ENCODE results near the gene TFB2M.
A peak's percentile ranks its signal among the peaks of the same experiment; 100 is the strongest.
"Not testable (repeated sequence)": the region's sequence is repeated elsewhere in the genome, so short reads cannot be mapped to it uniquely, and the experiment has no call there.

Gene TFB2M

DNA sequence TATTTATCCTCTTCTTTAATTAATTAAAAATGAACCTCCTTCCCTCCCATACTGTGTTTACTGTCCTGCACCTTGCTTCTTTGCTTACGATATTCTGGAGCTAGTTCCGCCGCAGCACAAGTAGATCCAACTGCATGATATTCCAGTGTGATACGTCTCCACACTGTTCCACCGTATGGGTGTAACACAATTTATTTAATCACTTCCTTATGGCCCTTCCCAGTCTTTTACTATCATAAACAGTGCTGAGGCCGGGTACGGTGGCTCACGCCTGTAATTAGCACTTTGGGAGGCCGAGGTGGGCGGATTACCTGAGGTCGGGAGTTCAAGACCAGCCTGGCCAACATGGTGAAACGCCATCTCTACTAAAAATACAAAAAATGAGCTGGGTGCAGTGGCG lies 25.9 kb upstream of the TFB2M start:
- no peak for DNase-seq (ENCODE audit: low read depth)
- H3K4me3 ChIP-seq (ENCODE audit: low read depth, low read length): no peak overlapping the region
- TF ChIP-seq, protein P1, sequence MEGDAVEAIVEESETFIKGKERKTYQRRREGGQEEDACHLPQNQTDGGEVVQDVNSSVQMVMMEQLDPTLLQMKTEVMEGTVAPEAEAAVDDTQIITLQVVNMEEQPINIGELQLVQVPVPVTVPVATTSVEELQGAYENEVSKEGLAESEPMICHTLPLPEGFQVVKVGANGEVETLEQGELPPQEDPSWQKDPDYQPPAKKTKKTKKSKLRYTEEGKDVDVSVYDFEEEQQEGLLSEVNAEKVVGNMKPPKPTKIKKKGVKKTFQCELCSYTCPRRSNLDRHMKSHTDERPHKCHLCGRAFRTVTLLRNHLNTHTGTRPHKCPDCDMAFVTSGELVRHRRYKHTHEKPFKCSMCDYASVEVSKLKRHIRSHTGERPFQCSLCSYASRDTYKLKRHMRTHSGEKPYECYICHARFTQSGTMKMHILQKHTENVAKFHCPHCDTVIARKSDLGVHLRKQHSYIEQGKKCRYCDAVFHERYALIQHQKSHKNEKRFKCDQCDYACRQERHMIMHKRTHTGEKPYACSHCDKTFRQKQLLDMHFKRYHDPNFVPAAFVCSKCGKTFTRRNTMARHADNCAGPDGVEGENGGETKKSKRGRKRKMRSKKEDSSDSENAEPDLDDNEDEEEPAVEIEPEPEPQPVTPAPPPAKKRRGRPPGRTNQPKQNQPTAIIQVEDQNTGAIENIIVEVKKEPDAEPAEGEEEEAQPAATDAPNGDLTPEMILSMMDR (IDR thresholded peaks at IDR 0.05; ENCODE audit: insufficient read depth, low read depth, low read length, missing control alignments): no peak

DNA sequence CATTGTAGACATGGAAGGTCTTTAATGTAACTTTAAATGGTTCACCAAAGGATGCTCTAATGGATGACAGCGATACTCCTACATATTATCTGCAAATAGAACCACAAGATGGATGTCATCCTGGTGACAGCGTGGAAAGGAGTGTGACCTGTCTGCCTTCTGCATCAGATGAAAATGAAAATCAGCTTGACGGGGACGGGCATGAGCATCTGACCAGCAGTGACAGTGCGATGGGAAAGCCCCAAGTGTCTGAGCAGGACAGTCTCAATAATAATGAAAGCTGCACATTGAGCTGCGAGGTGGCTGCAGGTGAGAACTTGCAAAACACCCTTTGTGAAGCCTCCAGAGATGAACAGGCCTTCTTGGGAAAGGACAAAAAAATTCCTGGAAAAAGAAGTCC lies 25.4 kb upstream of the TFB2M start:
- DNase-seq (ENCODE audit: low read depth): peak; percentile 87
- TF ChIP-seq, protein P1 (IDR thresholded peaks at IDR 0.05; ENCODE audit: insufficient read depth, low read depth, low read length, missing control alignments): no peak
- H3K4me3 ChIP-seq (ENCODE audit: low read depth, low read length): peak overlapping the region; percentile 41

DNA sequence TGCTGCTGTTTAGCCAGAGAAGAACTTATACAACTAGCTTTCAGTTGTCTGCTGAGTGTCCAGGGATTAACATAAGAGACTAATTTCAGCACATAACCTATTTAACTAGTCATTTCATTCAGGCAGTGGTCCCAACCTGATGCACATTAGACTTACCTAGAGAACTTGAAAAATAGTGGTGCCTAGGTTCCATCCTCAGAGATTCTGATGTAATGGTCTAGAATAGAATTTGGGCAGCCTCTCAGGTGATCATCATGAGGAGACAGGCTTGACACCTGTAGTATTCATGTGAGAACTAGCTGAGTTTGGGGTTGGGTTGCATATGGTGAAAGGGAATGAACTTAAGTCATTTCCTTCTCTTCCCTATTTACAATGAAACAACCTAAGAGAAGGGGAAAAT lies 25.0 kb upstream of the TFB2M start:
- TF ChIP-seq, protein P1 (IDR thresholded peaks at IDR 0.05; ENCODE audit: insufficient read depth, low read depth, low read length, missing control alignments): no peak
- H3K4me3 ChIP-seq (ENCODE audit: low read depth, low read length): peak overlapping the region; percentile 41
- peak; percentile 21 for DNase-seq (ENCODE audit: low read depth)

DNA sequence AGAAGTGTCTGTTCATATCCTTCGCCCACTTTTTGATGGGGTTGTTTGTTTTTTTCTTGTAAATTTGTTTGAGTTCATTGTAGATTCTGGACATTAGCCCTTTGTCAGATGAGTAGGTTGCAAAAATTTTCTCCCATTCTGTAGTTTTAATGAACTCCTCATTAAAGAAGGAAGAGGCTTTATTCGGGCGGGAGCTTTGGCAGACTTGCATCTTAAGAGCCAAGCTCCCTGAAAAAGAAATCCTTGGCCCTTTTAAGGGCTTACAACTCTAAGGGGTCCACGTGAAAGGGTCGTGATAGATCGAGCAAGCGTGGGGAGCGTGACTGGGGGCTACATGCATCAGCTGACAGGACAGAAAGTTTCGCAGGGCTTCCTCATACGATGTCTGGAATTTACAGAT lies 23.9 kb upstream of the TFB2M start:
- not testable (repeated sequence) for H3K4me3 ChIP-seq (ENCODE audit: low read depth, low read length); DNase-seq (ENCODE audit: low read depth)

DNA sequence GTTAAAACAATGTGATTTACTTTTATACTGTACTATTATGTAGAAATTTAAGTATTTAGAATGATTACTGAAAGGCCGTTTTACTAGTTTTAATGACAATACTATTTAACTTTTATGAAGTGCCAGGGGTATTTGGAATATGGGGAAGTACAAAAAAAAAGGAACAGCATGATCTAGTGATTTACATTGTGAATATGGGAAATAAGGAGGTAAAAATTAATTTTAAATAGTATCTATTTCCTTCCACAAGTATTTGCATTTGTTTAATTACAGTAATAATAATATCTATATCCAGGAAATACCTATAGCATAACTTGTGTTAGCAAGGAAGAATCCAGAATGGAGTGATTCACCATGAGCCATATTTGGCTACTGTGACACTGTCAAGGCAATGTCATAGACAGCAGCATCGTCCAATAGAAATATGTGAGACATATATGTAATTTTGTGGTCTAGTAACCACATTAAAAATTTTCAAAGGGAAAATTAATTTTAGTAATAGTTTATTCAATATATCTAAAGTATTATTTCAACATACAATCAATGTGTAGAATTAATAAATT lies 22.2 kb upstream of the TFB2M start:
- H3K4me3 ChIP-seq (ENCODE audit: low read depth, low read length): no peak overlapping the region
- TF ChIP-seq, protein P1 (IDR thresholded peaks at IDR 0.05; ENCODE audit: insufficient read depth, low read depth, low read length, missing control alignments): no peak
- DNase-seq (ENCODE audit: low read depth): no peak

DNA sequence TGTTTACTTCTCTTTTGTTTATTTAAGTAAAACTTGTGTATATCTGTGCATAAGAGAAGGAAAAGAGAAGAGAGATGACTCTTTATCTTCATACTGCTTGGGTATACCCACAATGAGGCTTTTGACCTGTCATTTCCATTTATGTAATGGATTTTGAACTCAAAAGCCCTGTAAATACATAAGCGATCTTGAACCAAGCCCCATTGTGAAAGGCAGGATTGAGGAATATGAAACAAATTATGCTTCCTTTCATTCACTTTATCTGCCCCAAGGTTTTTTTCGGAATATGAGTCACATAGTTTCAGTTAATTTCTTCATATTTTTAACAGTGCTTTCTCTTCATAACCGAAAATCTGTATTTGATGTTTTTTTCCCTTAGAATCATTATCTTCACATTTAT lies 21.5 kb upstream of the TFB2M start:
- TF ChIP-seq, protein P1 (IDR thresholded peaks at IDR 0.05; ENCODE audit: insufficient read depth, low read depth, low read length, missing control alignments): no peak
- no peak overlapping the region for H3K4me3 ChIP-seq (ENCODE audit: low read depth, low read length)
- no peak for DNase-seq (ENCODE audit: low read depth)

DNA sequence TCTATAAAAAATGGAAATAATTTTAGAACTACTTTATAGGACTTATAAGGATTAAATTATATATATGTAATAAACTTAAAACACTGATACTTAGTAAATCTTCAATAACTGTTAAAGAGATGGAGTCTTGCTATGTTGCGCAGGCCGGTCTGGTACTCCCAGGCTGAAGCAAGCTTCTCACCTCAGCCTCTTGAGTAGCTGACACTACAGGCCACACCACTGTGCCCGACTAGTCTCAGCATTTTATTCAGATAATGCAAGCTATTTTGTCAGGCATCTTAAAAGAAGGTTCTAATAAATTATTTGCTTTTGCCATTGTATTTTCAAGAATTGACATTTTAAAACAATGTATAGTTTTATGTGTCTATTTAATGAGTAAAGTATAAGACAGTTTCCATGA lies 21.0 kb upstream of the TFB2M start:
- TF ChIP-seq, protein P1 (IDR thresholded peaks at IDR 0.05; ENCODE audit: insufficient read depth, low read depth, low read length, missing control alignments): no peak
- H3K4me3 ChIP-seq (ENCODE audit: low read depth, low read length): no peak overlapping the region
- DNase-seq (ENCODE audit: low read depth): no peak
